RCC 7860 (cell line): Measurements from ENCODE around the gene PATE2.

Source experiments
- DNase-seq: peaks from one replicate; pipeline ENCODE4 v3.0.0-alpha.2; 2015; ENCODE audit warnings: low spot score
- FAIRE-seq: peaks from 2 replicates; lab custom pipeline; 2012; peaks lifted over from hg19 to GRCh38; lab: Jason Lieb, UNC

The PATE2 gene

DNA sequence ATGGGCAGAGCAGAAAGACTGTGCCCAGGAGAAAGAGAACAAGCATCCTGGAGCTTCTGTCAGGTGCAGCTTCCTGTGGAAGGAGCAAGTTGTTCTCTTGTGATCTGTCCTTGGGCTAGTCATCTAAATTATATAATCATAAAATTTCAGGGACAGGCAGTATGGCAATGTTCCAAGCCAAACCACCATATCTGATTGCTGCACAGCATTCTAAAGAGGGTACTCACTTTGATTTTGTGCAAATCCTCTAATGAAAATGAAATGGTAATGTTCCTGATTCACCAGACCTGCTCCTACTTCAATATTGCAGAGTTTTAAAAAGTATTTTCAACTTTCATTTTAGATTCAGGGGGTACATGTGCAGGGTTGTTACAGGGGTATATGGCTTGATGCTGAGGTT, at the start of gene PATE2:
Gene PATE2 (minus strand): TSS at position 101 of the 400 bp plus-strand sequence. CDS start 55 bp downstream, at position 46.
- FAIRE-seq, result no peak

DNA sequence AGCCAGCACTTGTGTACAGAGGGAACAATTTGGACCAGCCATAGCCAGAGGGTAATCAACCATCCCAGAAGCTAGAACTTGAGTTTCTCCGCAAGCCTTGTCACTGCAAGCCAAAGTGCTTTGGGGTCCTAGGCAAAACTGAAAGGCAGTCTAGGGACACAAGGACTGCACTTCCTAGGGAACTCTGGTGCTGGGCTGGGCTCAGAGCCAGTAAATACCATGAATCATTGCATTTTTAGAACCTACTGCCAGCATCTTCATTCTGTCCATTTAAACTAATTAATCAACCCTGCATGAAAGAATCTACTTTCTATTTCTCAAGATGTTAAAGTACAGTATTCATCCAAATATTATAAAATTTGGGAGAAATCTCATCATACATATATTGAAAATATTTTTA, 29.3 kb upstream of the PATE2 start:
- DNase-seq (no peak), FAIRE-seq (no peak)

More for the DNA sequence above, at the start of gene PATE2:
- no peak for DNase-seq

DNA sequence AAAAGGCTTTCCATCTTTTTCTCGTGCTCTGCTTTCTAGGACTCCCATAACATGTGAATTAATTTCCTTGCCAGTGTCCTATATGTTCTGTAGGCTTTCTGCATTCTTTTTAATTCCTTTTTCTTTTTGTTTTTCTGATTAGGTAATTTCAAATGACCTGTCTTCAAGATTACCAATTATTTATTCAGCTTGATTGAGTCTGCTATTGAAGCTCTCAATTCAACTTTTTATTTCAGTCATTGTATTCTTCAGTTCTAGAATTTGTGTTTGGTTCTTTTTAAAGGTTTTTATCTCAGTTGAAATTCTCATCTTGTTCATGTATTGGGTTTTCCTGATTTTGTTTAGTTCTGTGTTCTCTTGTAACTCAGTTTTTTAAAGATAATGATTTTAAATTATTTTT, 23.8 kb upstream of the PATE2 start:
- DNase-seq (no peak), FAIRE-seq (no peak)

DNA sequence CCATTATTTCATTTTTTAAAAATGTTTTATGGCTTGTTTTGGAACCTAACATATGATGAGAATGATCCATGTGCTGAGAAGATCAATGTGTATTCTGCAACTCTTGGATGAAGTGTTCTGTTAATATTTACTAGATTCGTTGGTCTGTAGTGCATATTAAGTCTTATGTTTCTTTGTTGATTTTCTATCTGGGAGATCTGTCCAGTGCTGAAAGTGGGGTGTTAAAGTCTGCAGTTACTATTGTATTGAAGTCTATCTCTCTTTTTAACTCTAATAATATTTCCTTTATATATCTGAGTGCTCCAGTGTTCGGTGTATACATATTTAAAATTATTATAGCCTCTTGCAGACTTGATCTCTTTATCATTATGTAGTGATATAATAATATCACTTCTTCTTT, 21.2 kb upstream of the PATE2 start:
- FAIRE-seq (no peak), DNase-seq (no peak)

DNA sequence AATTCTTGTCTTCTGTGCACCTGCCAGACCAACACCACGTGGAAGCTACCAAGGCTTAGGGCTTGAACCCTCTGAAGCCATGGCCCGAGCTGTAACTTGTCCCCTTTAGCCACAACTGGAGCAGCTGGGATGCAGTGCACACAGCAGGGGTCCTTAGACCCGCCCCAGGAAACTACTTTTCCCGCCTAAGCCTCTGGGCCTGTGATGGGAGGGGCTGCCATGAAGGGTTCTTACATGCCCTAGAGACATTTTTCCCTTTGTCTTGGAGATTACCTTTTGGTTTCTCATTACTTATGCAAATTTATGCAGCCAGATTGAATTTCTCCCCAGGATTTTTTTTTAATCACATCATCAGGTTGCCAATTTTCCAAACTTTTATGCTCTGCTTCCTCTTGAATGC, 19.0 kb upstream of the PATE2 start:
- DNase-seq (no peak), FAIRE-seq (no peak)

DNA sequence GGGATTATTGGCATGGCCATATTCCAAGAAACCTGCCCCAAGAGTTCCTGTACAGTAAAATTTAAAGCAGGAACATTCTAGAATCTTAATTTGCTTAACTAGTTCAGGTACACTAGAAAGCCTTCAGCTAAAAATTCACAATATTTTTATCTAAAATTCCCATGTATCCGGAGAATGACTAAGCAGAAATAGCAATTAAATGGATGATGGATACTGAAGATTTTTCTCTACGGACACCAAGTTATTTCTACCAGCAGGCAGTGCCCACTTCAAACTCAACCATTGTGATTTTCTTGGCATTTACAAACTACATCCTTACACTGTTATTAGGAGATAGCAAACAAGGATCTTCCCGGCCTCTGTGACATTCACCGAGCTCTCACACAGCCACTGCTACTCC, 12.2 kb upstream of the PATE2 start:
- DNase-seq (no peak), FAIRE-seq (no peak)

DNA sequence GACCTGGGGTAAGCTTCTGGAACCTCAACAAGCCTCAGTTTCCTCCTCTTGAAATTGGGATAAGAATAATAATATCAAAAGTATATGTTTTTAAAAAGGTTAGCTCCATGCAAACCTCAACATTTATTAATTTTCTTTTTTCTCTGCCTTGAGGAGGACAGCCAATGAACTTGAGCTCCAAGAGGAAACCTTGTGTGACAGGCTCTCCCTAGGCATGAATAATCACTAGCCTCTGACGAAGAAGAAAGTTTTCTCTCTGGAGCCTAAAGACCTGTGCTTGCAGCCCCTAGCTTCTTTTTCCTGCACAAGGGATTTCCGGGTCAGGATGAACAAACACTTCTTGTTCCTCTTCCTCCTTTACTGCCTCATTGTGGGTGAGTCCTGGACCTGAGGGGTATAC, 9.2 kb upstream of the PATE2 start, which contains the start of gene PATE3:
Gene PATE3 (plus strand): TSS at position 301 of the 400 bp plus-strand sequence. CDS start 25 bp downstream, at position 326.
- FAIRE-seq (no peak), DNase-seq (no peak)

DNA sequence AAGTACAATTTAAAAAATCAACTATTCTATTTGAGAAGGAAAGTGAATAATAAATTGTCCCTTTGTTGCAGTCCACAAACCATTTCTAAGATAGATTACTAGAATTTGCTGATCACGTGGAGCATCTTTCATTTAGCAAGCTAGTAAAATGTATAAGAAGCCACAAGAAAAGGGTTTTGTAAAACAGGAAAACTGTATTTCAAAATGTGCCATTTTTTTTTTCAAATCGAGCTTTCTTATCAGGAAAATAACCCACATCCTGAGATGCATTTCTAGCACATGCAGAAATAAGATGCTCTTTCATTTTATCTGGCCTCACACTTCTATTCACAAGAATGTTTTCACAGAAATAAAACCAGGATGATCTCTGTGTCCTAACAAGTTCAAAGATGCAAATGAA, 6.0 kb upstream of the PATE2 start:
- no peak for FAIRE-seq
- DNase-seq, result no peak

DNA sequence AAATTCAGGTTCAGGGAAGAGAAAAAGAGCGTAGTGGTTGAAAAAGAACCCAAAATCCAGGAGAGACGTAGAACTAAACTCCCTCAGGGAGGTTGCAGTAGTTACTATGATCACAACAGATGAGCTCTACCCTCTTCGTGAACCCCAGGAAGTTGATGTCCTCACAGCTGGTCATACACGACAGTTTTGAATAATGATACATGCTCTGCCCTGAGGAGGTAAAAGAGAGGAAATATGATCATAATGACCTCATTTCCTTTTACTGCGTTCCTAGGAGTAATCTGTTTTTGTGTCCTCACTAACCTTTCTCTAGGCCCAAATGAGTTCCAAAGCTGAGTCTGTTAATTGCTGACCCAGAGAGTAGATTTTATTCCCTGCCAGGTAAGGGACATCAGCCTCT, 1.3 kb downstream of the PATE2 start:
- no peak for FAIRE-seq
- DNase-seq, result no peak

DNA sequence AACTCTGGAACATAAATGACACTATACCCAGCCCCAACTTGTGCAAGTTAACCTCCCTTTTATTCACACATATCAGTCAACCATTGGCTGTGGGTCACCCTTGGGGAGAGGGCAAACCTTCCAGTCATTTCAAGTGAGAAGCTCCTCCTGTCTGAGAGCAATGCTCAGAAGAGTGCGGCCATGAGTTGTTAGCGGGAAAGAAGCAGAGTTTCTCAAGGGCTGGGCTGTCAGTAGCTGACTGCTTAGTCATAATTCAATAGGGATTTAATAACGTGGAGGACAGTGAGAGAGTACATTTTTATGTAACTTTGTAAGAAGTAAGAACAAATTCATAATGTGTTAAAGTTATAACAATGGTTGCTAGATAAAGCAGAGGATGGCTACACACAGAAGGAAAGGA, 5.1 kb downstream of the PATE2 start:
- FAIRE-seq (no peak), DNase-seq (no peak)

DNA sequence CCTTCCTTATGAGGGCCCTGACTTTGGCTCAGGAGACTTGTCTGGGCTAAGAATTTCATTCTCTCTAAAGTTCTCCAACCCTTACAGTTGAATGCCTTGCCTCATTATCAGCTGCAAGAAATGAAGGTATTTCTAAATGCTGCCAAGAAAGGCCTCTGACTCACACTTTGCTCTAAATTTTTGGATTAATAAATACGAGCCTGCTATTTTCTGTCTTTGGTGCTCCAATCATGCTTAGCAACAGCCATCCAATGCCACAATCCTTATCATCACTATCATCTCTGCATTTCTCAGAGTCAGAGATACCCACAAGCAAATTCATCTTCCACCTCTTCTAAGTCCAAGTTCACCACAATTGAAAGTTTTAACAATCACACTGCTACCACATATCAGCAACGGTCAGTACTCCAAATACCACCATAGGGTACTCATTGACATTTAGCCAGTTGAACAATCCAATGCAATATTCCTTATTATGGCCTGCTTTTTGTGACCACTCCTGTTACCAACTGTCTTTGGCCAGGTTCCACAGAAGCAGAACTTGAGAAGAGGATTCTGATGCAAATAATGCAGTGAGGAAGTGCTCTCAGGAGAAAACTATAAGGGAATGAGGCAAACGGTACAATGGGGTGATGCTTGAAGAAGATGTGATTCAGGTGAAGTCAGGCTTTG, 5.7 kb downstream of the PATE2 start:
- no peak for FAIRE-seq
- no peak for DNase-seq

DNA sequence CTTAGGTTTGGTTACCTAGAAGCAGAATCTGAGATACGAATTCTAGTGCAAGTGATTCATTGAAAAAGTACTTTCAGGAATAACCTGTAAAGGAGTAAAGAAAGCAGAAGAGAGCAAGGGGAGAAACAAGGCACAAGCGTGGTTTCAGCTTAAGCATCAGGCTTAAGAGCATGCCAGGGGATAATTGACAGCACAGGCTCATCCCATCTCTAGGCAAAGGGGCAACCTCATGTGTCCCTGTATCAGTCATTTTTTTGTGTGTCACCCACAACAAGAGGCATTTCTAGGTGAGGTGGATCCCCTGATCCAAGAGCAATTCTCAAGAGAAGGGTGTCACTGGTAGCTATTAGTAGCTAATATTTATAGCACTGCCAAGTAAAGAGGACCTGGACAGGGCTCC, 8.0 kb downstream of the PATE2 start:
- DNase-seq, result no peak
- FAIRE-seq, result no peak

DNA sequence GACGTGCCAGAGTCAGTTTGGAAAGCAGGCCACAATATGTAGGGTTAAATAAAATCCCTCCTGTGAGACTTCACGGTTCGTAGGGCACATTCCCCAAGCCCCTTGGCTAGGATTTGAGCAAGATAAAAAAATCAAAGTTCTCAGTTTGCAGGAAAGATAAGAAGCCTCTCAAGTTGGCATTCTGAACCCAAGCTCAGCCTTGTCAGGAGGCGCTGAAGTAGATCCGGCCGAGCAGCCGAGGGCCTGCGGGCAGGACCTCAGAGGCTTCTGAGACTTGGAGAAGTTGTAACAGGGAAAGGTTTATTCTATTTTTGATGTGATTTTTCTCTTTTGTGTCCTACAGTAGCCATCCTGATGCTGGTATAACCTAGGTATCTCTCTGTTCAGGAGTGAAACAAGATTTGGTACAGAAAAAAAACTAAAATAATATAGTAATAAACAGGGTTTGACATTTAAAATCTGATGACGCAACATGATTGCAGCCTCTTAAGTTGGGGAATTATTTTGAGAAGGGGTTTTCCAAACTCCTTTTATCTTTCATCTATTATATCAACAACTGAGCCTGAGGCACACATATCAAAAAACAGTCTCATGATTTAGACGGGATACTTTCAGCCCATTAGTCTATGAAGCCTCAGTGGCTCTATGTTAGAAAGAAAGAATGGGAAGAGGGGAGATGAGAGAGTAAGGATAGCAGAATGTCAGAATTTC, 10.1 kb downstream of the PATE2 start:
- DNase-seq, result no peak
- no peak for FAIRE-seq

DNA sequence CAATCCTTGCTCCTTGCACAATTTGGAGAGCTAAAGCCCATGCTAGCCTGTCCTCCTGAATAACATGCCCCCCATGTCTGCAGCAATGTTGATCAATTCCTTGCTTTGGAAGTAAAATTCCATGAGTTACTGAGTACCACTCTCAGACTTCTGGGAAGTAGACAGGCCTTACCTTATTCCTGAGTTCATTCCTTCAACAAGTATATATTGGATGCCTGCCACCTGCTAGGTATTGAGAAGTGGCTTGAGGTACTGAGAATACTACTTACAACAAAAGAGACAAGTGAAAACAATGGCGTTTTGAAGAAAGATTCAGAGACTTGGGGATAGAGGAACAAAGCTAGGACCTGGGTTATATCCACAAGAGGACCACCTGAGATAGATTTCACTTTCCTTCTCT, 12.4 kb downstream of the PATE2 start:
- DNase-seq (no peak), FAIRE-seq (no peak)

DNA sequence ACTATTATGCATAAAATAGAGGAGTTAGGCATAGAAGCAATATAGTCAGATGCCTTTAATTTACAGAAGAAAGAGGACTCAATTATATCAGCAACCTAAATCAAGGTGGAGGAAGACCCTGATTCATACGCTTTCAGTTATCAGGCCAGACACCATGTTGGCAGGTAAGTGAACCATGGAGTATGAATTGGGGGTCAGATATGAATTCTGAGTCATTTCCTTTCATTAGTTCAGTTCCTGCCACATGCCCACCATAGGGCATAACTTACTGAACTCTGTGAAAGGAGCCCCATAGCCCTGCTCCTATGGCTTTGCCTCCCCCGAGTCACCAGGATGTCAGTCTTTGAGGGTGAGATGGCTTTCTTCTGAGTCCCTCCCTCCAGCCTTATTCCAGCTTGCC, 15.1 kb downstream of the PATE2 start:
- no peak for DNase-seq
- no peak for FAIRE-seq

DNA sequence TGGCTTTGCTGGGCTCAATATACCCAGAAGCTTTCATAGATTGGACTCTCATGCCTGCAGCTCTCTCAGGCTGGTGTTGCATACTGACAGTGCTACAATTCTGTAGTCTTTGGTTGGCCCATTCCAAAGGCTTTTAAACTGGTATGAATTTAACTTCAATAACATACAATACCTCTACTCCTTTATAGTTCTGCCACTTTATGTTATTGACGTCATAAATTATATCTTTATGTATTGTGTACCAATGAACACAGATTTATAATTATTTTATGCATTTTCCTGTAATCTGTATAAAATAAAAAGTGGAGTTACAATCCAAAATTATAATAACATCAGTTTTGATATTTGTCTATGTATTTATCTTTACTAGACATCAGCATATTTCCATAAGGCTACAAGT, 16.2 kb downstream of the PATE2 start:
- DNase-seq, result no peak
- FAIRE-seq, result no peak

DNA sequence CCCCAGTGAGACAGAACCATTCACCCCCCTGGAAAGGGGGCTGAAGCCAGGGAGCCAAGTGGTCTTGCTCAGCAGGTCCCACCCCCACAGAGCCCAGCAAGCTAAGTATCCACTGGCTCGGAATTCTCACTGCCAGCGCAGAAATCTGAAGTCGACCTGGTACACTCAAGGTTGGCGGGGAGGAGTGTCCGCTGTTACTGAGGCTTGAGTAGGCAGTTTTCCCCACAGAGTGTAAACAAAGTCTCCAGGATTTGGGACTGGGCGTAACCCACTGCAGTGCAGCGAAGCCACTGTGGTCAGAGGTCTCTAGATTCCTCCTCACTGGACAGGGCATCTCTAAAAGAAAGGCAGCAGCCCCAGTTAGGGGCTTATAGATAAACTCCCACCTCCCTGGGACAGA, 22.6 kb downstream of the PATE2 start:
- DNase-seq (no peak), FAIRE-seq (no peak)

DNA sequence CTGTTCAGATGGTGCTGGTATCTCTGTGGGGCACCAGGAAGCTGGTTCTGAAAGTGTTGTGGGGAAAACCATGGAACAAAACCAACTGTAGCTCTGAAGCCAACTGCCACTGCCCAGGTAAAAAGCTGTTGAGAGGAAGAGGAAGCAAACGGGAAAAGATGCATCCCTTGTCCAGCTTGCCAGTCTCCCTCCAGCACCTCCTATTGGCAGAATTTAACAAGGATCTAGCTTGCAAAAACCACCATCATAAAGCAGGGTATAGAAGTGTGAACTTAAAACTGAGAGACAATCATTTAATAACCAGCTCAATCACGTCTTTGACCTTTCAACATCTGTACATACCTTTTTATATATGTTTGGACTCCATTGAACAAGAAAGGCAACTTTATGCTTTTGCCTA, 28.0 kb downstream of the PATE2 start:
- DNase-seq (no peak), FAIRE-seq (no peak)

DNA sequence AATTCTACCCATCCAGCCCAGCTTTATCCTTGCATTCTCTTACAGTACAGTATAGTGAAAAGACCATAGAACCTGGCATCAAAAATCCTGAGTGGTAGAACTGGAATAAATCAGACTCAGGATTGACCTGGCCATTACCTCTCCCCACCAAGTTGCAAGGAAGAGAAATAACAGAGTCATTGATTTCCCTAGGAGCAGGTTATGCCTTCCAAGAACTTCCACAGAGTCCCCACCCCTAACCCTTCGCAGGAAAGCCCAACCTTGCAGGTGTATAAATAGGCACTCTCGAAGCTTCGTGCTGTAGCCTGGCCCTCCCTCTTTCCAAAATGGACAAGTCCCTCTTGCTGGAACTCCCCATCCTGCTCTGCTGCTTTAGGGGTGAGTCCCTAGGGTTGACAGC, 32.6 kb downstream of the PATE2 start, which contains the start of gene PATE1:
Gene PATE1 (plus strand): TSS at position 301 of the 400 bp plus-strand sequence. CDS start 26 bp downstream, at position 327.
- DNase-seq (no peak), FAIRE-seq (no peak)

DNA sequence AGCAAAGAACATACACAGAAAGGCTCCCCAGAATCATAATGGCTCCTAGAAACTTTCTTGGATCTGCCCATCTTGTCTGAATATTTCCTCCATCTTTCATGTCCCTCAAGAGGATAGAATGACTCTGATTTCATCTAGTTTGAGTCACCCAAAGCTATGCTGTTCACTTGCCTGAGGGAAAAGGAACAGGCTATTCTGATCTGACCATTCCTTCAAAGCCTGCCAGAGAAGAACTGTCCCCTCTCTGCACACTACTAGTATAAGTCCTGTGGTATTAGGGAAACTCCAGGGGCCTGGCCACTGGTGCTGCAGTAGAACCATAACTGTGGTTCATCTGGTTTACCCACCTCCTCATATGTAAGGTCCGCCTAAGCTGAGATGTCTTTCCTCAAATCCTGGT, 34.9 kb downstream of the PATE2 start:
- no peak for DNase-seq
- FAIRE-seq, result no peak

DNA sequence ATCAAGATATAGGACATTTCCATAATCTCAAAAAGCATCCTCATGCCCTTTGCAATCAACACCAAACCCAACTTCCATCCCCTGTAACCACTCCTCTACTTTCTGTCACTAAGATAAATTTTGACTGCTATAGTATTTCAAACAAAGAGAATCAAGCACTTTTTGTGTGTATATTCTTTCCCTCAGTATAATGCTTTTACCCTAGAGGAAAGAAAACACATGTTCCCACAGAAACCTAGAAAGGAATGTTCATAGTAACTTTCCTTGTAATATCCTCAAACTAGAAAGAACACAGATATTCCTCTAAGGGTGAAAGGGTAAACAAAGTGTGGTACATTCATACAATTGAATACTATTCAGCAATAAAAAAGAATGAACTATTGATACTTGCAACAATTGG, 38.0 kb downstream of the PATE2 start:
- no peak for FAIRE-seq

DNA sequence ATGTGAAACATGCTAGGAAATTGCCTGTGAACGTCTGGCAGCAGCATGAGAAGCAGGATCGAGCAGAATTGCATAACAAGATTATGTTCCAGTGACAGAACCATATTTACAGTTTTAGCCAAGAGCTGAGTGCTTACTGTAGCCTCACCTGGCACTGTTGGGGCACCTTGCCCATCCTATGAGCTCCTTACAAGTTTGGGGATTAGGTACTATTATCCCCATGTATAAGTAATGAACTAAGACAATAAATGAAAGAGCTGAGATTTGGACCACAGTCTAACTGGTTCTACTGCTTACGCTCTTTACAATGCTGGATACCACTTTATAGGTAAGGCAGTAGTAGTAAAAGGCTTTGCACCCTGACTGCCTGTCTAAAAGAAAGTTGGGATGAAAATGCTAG, 49.7 kb downstream of the PATE2 start:
- DNase-seq, result no peak
- FAIRE-seq, result no peak

More for the DNA sequence above, 38.0 kb downstream of the PATE2 start:
- DNase-seq, result no peak
